AG10803 (cell line): Measurements from ENCODE around the gene HSPD1.
"Not testable (repeated sequence)": the region's sequence is repeated elsewhere in the genome, so short reads cannot be mapped to it uniquely, and the experiment has no call there.

Source experiments
- DNase-seq: peaks from one replicate; pipeline ENCODE4 v3.0.0; 2010; ENCODE audit warnings: low read depth
- H3K4me3 ChIP-seq: 2 replicates; pipeline ENCODE4 v1.5.1; 2011; ENCODE audit warnings: mild to moderate bottlenecking, low read length, control low read depth
- CTCF ChIP-seq: conservative IDR thresholded peaks from 2 replicates; pipeline ENCODE4 v1.5.1; 2011; ENCODE audit warnings: mild to moderate bottlenecking, low read length, control low read depth, inconsistent platforms

The HSPD1 gene

GRCh38 chr2:197497326-197497725 lies 2.3 kb downstream of the HSPD1 start:
- DNase-seq: no peak
- no peak overlapping the region for H3K4me3 ChIP-seq
- no peak for TF ChIP-seq CTCF

GRCh38 chr2:197496695-197497094 lies 2.9 kb downstream of the HSPD1 start:
- no peak overlapping the region for H3K4me3 ChIP-seq
- no peak for DNase-seq
- TF ChIP-seq CTCF: no peak

DNA sequence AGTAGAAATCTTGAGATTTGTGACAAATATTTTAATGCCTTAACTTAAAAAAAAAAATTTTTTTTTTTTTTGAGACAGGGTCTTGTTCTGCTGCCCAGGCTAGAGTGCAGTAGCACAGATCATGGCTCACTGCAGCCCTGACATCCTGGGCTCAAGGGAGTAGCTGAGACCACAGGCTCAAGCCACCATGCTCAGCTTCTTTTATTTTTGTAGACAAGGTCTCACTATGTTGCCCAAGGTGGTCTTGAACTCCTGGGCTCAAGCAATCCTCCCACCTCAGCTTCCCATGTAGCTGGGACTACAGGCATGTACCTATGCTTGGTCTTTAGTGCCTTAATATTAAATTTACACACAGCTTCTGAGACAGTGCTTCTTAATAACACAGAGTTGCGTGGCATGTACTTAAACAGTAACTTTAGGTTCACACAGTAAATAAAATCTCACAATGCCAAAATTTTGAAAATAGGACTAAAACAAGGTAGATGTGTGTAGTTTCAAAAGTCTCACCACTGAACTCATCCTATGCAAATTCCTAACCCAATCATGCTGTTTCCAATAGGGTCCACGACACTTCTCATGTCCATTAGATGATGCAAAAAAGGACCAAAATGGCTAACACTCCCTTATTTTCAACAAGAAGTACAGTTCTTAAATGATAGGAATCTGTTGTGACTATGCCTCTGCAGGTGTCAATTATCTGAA lies 4.1 kb downstream of the HSPD1 start:
- no peak overlapping the region for H3K4me3 ChIP-seq
- DNase-seq: no peak

GRCh38 chr2:197487385-197487784 lies 12.3 kb downstream of the HSPD1 start:
- no peak for DNase-seq
- TF ChIP-seq CTCF: no peak
- H3K4me3 ChIP-seq: no peak overlapping the region

More for the DNA sequence above, 4.1 kb downstream of the HSPD1 start:
- no peak for TF ChIP-seq CTCF

DNA sequence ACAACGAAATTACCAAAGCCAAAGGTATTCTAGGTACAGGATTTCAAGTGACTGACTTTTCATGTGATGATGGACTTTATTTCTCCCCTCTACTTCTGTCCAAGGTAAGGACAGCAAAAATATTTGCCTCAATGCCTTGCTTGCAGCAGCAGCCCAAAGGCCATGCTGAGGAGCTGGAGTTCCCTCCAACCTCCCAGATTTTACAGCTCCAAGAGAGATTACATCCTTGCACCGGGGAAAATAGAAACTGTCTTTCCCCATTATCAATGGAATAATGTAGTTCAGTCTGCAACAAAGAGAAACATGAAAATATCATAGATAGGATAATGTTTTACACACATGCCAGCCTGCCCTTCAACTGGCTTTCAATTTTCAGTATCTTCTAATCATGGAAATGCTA lies 13.5 kb downstream of the HSPD1 start:
- H3K4me3 ChIP-seq: no peak overlapping the region
- DNase-seq: no peak
- TF ChIP-seq CTCF: no peak

DNA sequence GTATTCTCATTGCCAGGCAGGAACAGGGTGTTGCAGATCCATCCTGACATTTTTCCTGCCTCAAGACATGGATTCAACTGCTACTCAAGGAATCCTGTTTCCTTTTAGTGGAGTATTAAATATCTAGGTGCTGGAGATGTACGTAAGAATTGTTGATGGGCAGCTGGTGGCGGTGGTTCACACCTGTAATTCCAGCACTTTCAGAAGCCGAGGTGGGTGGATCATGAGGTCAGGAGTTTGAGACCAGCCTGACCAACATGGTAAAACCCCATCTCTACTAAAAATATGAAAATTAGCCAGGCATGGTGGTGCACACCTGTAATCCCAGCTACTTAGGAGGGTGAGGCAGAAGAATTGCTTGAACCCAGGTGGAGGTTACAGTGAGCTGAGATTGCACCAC lies 15.4 kb downstream of the HSPD1 start:
- not testable (repeated sequence) for DNase-seq, H3K4me3 ChIP-seq

DNA sequence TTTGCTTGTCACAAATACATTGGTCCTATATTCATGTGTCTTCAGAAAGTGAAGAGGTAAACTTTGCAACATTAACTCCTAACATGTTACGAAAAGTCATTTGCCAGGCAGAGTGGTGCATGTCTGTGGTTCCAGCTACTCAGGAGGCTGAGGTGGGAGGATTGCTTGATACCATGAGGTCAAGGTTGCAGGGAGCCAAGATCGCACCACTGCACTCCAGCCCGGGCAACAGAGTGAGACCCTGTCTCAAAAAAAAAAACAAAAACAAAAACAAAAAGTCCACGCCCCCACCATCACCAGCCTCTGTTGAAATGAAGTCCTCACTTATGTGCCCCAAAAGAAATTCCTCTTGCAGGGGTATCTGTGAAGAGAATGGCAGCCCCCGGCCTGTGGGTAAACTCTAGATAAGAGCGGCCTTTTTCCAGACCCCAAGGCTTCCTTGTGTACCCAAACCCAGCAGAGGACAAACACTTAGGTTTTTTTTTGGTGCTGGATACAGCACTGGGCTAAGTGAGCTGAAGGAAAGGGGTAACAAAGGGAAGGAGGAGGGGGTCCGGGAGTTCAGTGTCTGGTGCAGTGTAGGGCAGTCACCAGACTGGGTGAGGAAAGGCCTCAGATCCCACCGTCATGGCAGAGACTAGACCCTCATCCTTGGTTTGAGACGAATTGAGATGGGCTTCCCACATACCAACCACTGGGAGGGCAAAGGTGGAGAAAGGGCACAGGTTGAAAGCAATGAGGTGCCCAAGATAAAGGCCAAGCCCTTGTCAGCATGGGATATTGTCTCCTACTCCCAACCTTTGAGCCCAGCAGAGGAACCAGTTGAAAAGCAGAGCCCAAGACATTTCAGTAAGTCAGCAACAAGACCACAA lies 19.2 kb downstream of the HSPD1 start:
- H3K4me3 ChIP-seq: no peak overlapping the region
- DNase-seq: no peak
- TF ChIP-seq CTCF: no peak
